T-cell (primary cell): ENCODE measurements around the gene SLC2A13. TPM values are rescaled to one million over a fixed set of nuclear protein-coding genes. Genes with fewer than 3 reads are reported as not detected.

ENCODE experiments used
- ATAC-seq, 4 experiments: fragments of 200-7000 bp in 3 of 4; fragments of 150-1000 bp in 1 of 4; cut with Tn5 transposase; replicated peaks in 1 of 4; 1 replicate in 3 of 4; 2 replicates in 1 of 4; pipeline ENCODE4 v1.10.0; 2021; ENCODE audit warnings: moderate library complexity in 3 of 4, mild to moderate bottlenecking in 2 of 4, moderate number of reproducible peaks in 1 of 4
- CTCF ChIA-PET, 2 donors: fragments of 300-600 bp; sonication (Branson Sonifier 250); formaldehyde crosslinking; loops; one replicate each; lab custom pipeline; 2022; ENCODE audit warnings: antibody characterized with exemption in 2 of 2; lab: Charles Lee
- POLR2A ChIA-PET, 2 donors: fragments of 300-600 bp; sonication (Branson Sonifier 250); formaldehyde crosslinking; loops; one replicate each; lab custom pipeline; 2022; ENCODE audit warnings: antibody characterized with exemption in 2 of 2; lab: Charles Lee
- DNase-seq, 35 experiments: peaks; one replicate each; pipeline versions ENCODE4 v3.0.0 to v3.0.0-alpha.2; 2013 to 2023
- H3K27ac ChIP-seq: one replicate; pipeline ENCODE4 v1.5.1; 2013; ENCODE audit warnings: low read length
- H3K27me3 ChIP-seq, 2 experiments: replicated peaks in 1 of 2; 1 replicate in 1 of 2; 2 replicates in 1 of 2; pipeline versions ENCODE4 v1.6.1 to v1.7.0; 2013; ENCODE audit warnings: low read length in 1 of 2, mixed read lengths in 1 of 2; ENCODE audit not compliant: control insufficient read depth in 2 of 2, insufficient read depth in 2 of 2; ENCODE audit errors: extremely low read depth in 1 of 2
- H3K36me3 ChIP-seq, 2 donors: 1 replicate in 1 of 2; 2 replicates in 1 of 2; pipeline versions ENCODE4 v1.6.1 to v1.7.0; 2013; ENCODE audit warnings: low read length in 1 of 2; ENCODE audit not compliant: control insufficient read depth in 2 of 2, insufficient read depth in 1 of 2; ENCODE audit errors: extremely low read depth in 1 of 2
- H3K4me1 ChIP-seq, 2 experiments: 1 replicate in 1 of 2; 2 replicates in 1 of 2; pipeline versions ENCODE4 v1.6.1 to v1.7.0; 2013; ENCODE audit warnings: low read length in 2 of 2, mixed read lengths in 1 of 2; ENCODE audit not compliant: insufficient read depth in 2 of 2, control insufficient read depth in 1 of 2; ENCODE audit errors: extremely low read depth in 1 of 2
- H3K4me3 ChIP-seq, 2 donors: 1 replicate in 1 of 2; 2 replicates in 1 of 2; pipeline versions ENCODE4 v1.5.1 to v1.7.0; 2013; ENCODE audit warnings: mild to moderate bottlenecking in 2 of 2, low read length in 1 of 2, moderate library complexity in 1 of 2; ENCODE audit not compliant: control insufficient read depth in 1 of 2; ENCODE audit errors: extremely low read depth in 1 of 2
- H3K9me3 ChIP-seq: 2 replicates; pipeline ENCODE4 v1.7.0; 2013
- H3K27ac Mint-ChIP-seq, 2 donors: one replicate each; pipeline ENCODE4 v1.8.0; 2020 to 2021; ENCODE audit warnings: mild to moderate bottlenecking in 2 of 2, mixed read lengths in 2 of 2
- H3K27me3 Mint-ChIP-seq, 2 donors: one replicate each; pipeline ENCODE4 v1.8.0; 2021 to 2022; ENCODE audit warnings: mixed read lengths in 2 of 2
- H3K36me3 Mint-ChIP-seq: one replicate; pipeline ENCODE4 v1.8.0; 2021; ENCODE audit warnings: mixed read lengths
- H3K4me1 Mint-ChIP-seq, 3 donors: one replicate each; pipeline ENCODE4 v1.8.0; 2020 to 2022; ENCODE audit warnings: mixed read lengths in 3 of 3, mild to moderate bottlenecking in 1 of 3
- H3K4me3 Mint-ChIP-seq, 3 donors: one replicate each; pipeline ENCODE4 v1.8.0; 2020 to 2022; ENCODE audit warnings: mild to moderate bottlenecking in 3 of 3, mixed read lengths in 3 of 3, moderate library complexity in 3 of 3
- H3K9me3 Mint-ChIP-seq, 3 donors: one replicate each; pipeline ENCODE4 v1.8.0; 2020 to 2022; ENCODE audit warnings: mixed read lengths in 3 of 3
- WGBS: methylation state at CpG from one replicate; pipeline ENCODE4 v1.1.5; 2013; ENCODE audit warnings: missing lambda C conversion rate; ENCODE audit not compliant: insufficient coverage; 5-methylcytosine and 5-hydroxymethylcytosine counted together
- total RNA-seq, 35 experiments: library from RNA in 6 of 35; stranded (reverse) in 6 of 35; fragments of 120-200 nt in 1 of 35; gene quantifications; one replicate each; pipeline versions ENCODE4 v1.2.1 to v1.2.4 and lab custom pipeline; 2013 to 2026

Gene SLC2A13
- total RNA-seq, 5 donors from 2014 or later (not counting 1 experiment from before 2014, with no cell fraction given), result 4.2 to 6.0 (median 5.1) TPM

DNA sequence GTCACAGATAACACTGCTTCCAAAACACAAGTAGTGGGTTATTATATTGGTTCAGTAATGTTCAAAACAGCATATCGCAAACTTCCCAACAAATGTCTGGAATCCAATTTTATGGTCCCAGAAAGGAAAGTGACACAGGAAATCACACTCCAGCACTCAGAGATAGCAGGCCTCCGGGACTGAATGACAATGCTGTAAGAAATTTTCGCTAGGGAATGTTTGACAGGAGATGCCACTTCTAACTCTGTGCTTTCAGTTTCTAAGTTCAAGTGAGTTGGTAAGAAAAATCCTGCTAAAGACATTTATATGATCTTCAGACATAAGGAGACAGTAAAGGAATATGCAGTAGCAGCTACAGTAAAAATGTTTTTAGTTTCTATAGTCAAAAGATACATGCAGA, 93.2 kb downstream of the SLC2A13 start:
- Mint-ChIP-seq H3K4me3 (no peak overlapping the region), H3K27ac (no peak overlapping the region), H3K4me1 (peaks cover 11 to 21% (median 15%) of the 10 kb centered on the region in 3 donors), H3K27me3 (no peaks in the 10 kb centered on the region), H3K9me3 (no peaks in the 10 kb centered on the region), H3K36me3 (no peaks in the 10 kb centered on the region)
- Histone ChIP-seq H3K27me3 (no peaks in the 10 kb centered on the region), H3K4me3 (no peak overlapping the region), H3K4me1 (peaks cover 0 to 5% of the 10 kb centered on the region in 2 experiments), H3K9me3 (no peaks in the 10 kb centered on the region), H3K36me3 (no peaks in the 10 kb centered on the region), H3K27ac (no peak overlapping the region)
- no CpG with 5 or more reads among the region's 3 CpGs for WGBS
- no peak for DNase-seq
- no peak for ATAC-seq
- ChIA-PET POLR2A (interaction anchor here in 1 of 2 donors (0.6 kb wide), 1 partner anchor 10 kb away, joined by 3 read pairs; no protein-coding TSS in a partner anchor), CTCF (interaction anchor here in 1 of 2 donors (0.5 to 0.9 kb wide), 2 partner anchors 95 to 123 kb away, joined by 3 to 5 read pairs; no protein-coding TSS in a partner anchor)

DNA sequence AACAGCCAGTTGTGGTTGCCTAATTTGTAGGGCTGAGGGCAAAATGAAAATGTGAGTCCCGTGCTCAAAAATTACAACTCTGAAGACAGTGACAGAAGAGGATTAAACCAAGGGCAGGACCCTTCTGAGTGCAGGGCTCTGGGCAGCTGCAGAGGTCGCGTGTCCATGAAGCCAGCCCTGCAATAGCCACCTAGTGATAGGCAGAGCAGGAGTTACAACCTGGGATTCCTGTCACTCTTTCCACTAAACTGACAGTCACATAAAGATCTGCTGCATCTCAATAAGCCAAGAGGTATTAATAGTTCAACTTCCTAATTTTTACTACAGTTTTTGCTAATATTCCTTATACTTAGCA, 94.1 kb downstream of the SLC2A13 start:
- Mint-ChIP-seq H3K36me3 (no peaks in the 10 kb centered on the region), H3K4me3 (peak overlapping the region; percentile 47 to 66 (median 58)), H3K9me3 (no peaks in the 10 kb centered on the region), H3K27me3 (no peaks in the 10 kb centered on the region), H3K27ac (no peak overlapping the region), H3K4me1 (peaks cover 11 to 21% (median 15%) of the 10 kb centered on the region in 3 donors)
- DNase-seq, result no peak
- 55% methylated on average over 1 of the region's 3 CpGs for WGBS
- no peak overlapping the region for H3K4me3 ChIP-seq
- H3K36me3 ChIP-seq, result no peaks in the 10 kb centered on the region
- peaks cover 0 to 5% of the 10 kb centered on the region in 2 experiments for H3K4me1 ChIP-seq
- POLR2A ChIA-PET, result interaction anchor here in 1 of 2 donors (0.7 kb wide), 1 partner anchor 96 kb away, joined by 7 read pairs; no protein-coding TSS in a partner anchor
- CTCF ChIA-PET, result interaction anchor here (0.6 to 3.2 kb wide), 11 partner anchors 14 to 143 kb away, joined by 3 to 46 read pairs (median 3); partner anchors contain the start of gene SLC2A13 (in 2 of the 2)
- no peaks in the 10 kb centered on the region for H3K27me3 ChIP-seq
- no peaks in the 10 kb centered on the region for H3K9me3 ChIP-seq
- ATAC-seq, result peak in 1 of 4 experiments; percentile 24
- H3K27ac ChIP-seq, result no peak overlapping the region

DNA sequence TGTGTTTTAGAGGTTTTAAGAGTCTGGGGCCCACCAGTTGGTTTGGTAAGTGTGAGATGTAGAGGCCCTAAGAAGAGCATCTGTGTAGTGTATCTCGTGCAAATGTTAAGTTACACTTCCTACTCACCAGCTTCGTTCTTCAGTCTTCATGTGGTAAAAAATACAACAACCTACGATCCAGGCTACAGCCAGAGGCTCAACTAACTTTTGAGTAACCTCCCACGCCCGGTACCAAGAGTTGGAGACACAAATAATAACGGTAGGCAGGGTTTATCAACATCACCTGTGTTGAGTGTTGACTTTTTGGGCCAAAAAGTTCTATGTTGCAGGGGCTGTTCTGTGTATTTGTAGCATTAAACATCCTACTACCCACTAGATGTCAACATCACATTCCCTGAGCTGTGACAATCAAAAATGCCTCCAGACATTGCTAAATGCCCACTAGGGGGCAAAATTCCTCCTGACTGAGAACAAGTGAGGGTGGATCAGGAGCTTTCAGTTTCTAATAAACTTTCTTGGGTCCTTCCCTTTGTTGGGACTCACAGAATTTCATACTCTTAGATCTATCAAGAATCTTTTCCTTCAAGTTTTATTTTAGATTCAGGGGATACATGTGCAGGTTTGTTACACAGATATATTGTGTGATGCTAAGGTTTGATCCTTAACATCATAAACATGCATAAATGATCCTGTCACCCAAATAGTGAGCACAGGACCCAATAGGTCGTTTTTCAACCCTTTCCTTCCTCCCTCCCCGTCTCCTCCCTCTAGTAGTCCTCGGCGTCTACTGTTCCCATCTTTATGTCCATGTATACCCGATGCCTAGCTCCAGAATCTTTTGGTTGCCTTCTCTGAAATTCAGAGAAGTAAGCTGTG, 94.7 kb downstream of the SLC2A13 start:
- no peaks in the 10 kb centered on the region for H3K36me3 ChIP-seq
- H3K4me3 ChIP-seq, result peak overlapping the region in 1 of 2 donors; percentile 16
- H3K9me3 ChIP-seq, result no peaks in the 10 kb centered on the region
- no peak overlapping the region for H3K27ac ChIP-seq
- POLR2A ChIA-PET, result interaction anchor here in 1 of 2 donors (0.7 kb wide), 1 partner anchor 97 kb away, joined by 7 read pairs; no protein-coding TSS in a partner anchor
- H3K4me3 Mint-ChIP-seq, result peak overlapping the region; percentile 47 to 66 (median 58)
- no peaks in the 10 kb centered on the region for H3K27me3 Mint-ChIP-seq
- CTCF ChIA-PET, result interaction anchor here (0.6 to 3.2 kb wide), 13 partner anchors 14 to 144 kb away, joined by 3 to 46 read pairs (median 3); partner anchors contain the start of gene SLC2A13 (in 2 of the 2)
- H3K4me1 ChIP-seq, result peaks cover 0 to 5% of the 10 kb centered on the region in 2 experiments
- peaks cover 11 to 21% (median 15%) of the 10 kb centered on the region in 3 donors for H3K4me1 Mint-ChIP-seq
- H3K9me3 Mint-ChIP-seq, result no peaks in the 10 kb centered on the region
- DNase-seq (peak in 31 of 35 experiments; percentile 6 to 82 (median 37)), ATAC-seq (peak; percentile 74 to 92 (median 82))
- no peaks in the 10 kb centered on the region for H3K36me3 Mint-ChIP-seq
- no peak overlapping the region for H3K27ac Mint-ChIP-seq
- whole genome bisulfite sequencing, result 20% methylated on average over 3 of the region's 11 CpGs
- H3K27me3 ChIP-seq, result no peaks in the 10 kb centered on the region

DNA sequence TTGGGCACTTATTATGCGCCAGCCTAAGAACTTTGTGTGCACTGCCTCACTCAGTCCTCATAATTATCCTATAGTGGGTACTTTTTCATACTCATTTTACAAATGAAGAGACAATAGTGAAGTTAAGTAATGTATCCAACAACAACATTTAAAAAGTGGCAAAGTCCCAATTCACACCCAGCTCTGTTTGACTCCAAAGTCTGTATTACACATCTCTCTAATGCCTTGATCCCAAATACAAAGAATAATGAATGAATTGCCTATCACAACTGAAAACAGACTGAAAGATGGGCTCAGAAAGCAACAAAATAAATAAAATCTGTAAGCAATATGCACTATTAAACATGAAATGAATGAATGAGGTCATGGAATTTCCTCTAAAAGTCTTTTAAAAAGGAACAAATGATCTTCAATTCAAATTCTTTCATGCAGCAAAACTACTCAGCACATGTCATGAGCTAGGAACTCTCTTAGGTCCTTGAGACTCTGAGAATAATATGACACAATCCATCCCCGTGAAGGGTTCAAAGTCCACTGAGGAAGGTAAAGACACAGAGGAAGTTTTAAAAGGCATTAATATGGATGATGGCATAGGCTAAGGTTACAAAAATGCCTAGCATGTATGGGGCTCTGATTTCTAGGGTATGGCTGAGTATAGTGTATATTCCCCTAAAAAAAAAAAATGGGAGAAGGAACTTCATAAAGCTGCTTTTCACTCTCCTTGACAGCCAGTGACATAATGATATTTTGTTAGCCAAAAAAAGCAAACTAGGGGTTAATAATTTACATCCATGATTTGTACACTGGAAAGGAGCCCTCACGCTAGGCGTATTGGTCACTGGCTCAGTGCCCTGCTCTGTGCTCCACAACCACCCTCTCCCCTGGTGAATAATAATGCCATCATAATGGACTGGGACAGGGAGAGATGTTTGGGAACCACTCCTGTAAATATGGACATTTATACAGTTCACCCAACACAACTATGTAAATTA, 103.4 kb downstream of the SLC2A13 start:
- CTCF ChIA-PET, result interaction anchor here in 1 of 2 donors (0.5 to 1.5 kb wide), 2 partner anchors 12 to 143 kb away, joined by 3 read pairs; no protein-coding TSS in a partner anchor
- no CpG with 5 or more reads among the region's 4 CpGs for WGBS
- no peak for ATAC-seq
- H3K9me3 Mint-ChIP-seq, result peaks cover 15 to 25% (median 24%) of the 10 kb centered on the region in 3 donors
- no peak overlapping the region for H3K4me3 ChIP-seq
- peaks cover 26% of the 10 kb centered on the region for H3K36me3 Mint-ChIP-seq
- H3K9me3 ChIP-seq, result peaks cover 2% of the 10 kb centered on the region
- H3K36me3 ChIP-seq, result no peaks in the 10 kb centered on the region
- H3K27me3 Mint-ChIP-seq, result no peaks in the 10 kb centered on the region
- no peak for DNase-seq
- H3K27me3 ChIP-seq, result no peaks in the 10 kb centered on the region
- H3K27ac ChIP-seq, result no peak overlapping the region
- no peak overlapping the region for H3K4me3 Mint-ChIP-seq
- H3K27ac Mint-ChIP-seq, result no peak overlapping the region
- H3K4me1 ChIP-seq, result no peaks in the 10 kb centered on the region
- H3K4me1 Mint-ChIP-seq, result no peaks in the 10 kb centered on the region
- POLR2A ChIA-PET, result interaction anchor here in 1 of 2 donors (0.6 kb wide), 1 partner anchor 11 kb away, joined by 3 read pairs; no protein-coding TSS in a partner anchor

DNA sequence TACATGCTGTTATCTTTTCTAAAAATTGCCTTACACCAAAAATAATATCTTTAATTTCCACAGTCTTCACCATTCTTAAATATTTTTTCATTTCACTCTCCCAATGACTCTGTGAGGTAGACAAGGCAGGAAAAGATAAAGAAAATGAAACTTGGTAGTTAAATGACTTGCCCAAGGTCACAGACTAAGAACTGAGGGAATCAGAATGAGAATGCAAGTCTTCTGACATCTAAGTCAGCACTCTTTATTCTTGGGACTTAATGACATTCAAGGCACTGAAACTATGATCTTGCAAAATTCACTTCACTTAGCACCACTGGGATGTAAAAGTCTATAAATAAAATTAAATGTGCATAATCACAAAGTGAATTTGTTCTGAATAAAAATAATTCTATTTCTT, 104.5 kb downstream of the SLC2A13 start:
- Mint-ChIP-seq H3K4me1 (no peaks in the 10 kb centered on the region), H3K36me3 (peaks cover 33% of the 10 kb centered on the region), H3K9me3 (peaks cover 15 to 30% (median 25%) of the 10 kb centered on the region in 3 donors), H3K27me3 (no peaks in the 10 kb centered on the region), H3K27ac (no peak overlapping the region), H3K4me3 (no peak overlapping the region)
- Histone ChIP-seq H3K36me3 (no peaks in the 10 kb centered on the region), H3K27me3 (no peaks in the 10 kb centered on the region), H3K27ac (no peak overlapping the region), H3K4me3 (no peak overlapping the region), H3K9me3 (peaks cover 2% of the 10 kb centered on the region), H3K4me1 (no peaks in the 10 kb centered on the region)
- CTCF ChIA-PET, result no interaction called here
- POLR2A ChIA-PET, result no interaction called here
- ATAC-seq (no peak), DNase-seq (no peak)
